Astrocyte (in vitro differentiated cells and primary cell): Measurements from ENCODE around the gene IFT172. TPM values are rescaled to one million over a fixed set of nuclear protein-coding genes. Genes with fewer than 3 reads are reported as not detected.

Experiments
- DNase-seq: peaks from one replicate; pipeline ENCODE4 v3.0.0-alpha.2; 2010; ENCODE audit warnings: low read depth
- FAIRE-seq: peaks from 2 replicates; lab custom pipeline; 2011; peaks lifted over from hg19 to GRCh38; lab: Jason Lieb, UNC
- H2AFZ ChIP-seq: 2 replicates; pipeline ENCODE4 v1.6.0; 2012; ENCODE audit warnings: low read depth, low read length, inconsistent platforms
- H3K27ac ChIP-seq: 2 replicates; pipeline ENCODE4 v1.5.1; 2011; ENCODE audit warnings: low read depth, low read length, inconsistent platforms
- H3K27me3 ChIP-seq: 2 replicates; pipeline ENCODE4 v1.6.0; 2011; ENCODE audit warnings: low read length, inconsistent platforms; ENCODE audit not compliant: insufficient read depth
- H3K36me3 ChIP-seq: 2 replicates; pipeline ENCODE4 v1.5.1; 2011; ENCODE audit warnings: low read length, inconsistent platforms; ENCODE audit not compliant: insufficient read depth
- H3K4me1 ChIP-seq: 2 replicates; pipeline ENCODE4 v1.5.1; 2011; ENCODE audit warnings: low read length, inconsistent platforms; ENCODE audit not compliant: insufficient read depth
- H3K4me2 ChIP-seq: 2 replicates; pipeline ENCODE4 v1.6.0; 2012; ENCODE audit warnings: low read length, inconsistent platforms
- H3K4me3 ChIP-seq: 2 replicates; pipeline ENCODE4 v1.5.1; 2011; ENCODE audit warnings: low read depth, mild to moderate bottlenecking, low read length, inconsistent platforms; ENCODE audit not compliant: insufficient read depth
- H3K79me2 ChIP-seq: 2 replicates; pipeline ENCODE4 v1.6.0; 2012; ENCODE audit warnings: mild to moderate bottlenecking, low read length, inconsistent platforms; ENCODE audit not compliant: insufficient read depth
- H3K9ac ChIP-seq: 2 replicates; pipeline ENCODE4 v1.6.0; 2012; ENCODE audit warnings: mild to moderate bottlenecking, low read length, inconsistent platforms
- H3K9me3 ChIP-seq: 2 replicates; pipeline ENCODE4 v1.5.1; 2012; ENCODE audit warnings: low read depth, mild to moderate bottlenecking, low read length, inconsistent platforms; ENCODE audit not compliant: insufficient read depth
- H4K20me1 ChIP-seq: 2 replicates; pipeline ENCODE4 v1.6.0; 2012; ENCODE audit warnings: low read length, inconsistent platforms; ENCODE audit not compliant: insufficient read depth
- H3K27ac Mint-ChIP-seq: one replicate; pipeline ENCODE4 v1.8.0; 2021; ENCODE audit warnings: mild to moderate bottlenecking, mixed read lengths; ENCODE audit not compliant: unreplicated experiment
- H3K27me3 Mint-ChIP-seq: one replicate; pipeline ENCODE4 v1.8.0; 2021; ENCODE audit warnings: low read depth, mixed read lengths; ENCODE audit not compliant: unreplicated experiment
- H3K36me3 Mint-ChIP-seq: one replicate; pipeline ENCODE4 v1.8.0; 2021; ENCODE audit warnings: low read depth, mixed read lengths; ENCODE audit not compliant: unreplicated experiment
- H3K4me1 Mint-ChIP-seq: one replicate; pipeline ENCODE4 v1.8.0; 2021; ENCODE audit warnings: low read depth, mixed read lengths; ENCODE audit not compliant: unreplicated experiment
- H3K4me3 Mint-ChIP-seq: one replicate; pipeline ENCODE4 v1.8.0; 2021; ENCODE audit warnings: mild to moderate bottlenecking, moderate library complexity, mixed read lengths; ENCODE audit not compliant: unreplicated experiment
- H3K9me3 Mint-ChIP-seq: one replicate; pipeline ENCODE4 v1.8.0; 2021; ENCODE audit warnings: mild to moderate bottlenecking, mixed read lengths; ENCODE audit not compliant: unreplicated experiment
- CTCF ChIP-seq: IDR thresholded peaks from 2 replicates; pipeline ENCODE4 v1.5.1; 2011; ENCODE audit warnings: low read depth, mild to moderate bottlenecking, inconsistent platforms, low read length, moderate library complexity; ENCODE audit not compliant: insufficient read depth
- EZH2 ChIP-seq: IDR thresholded peaks from 2 replicates; pipeline ENCODE4 v1.6.1; 2012; ENCODE audit warnings: mild to moderate bottlenecking, low read length, inconsistent platforms; ENCODE audit not compliant: insufficient read depth
- total RNA-seq: library from RNA; stranded (reverse); gene quantifications from 2 replicates; pipeline ENCODE4 v1.2.1, GENCODE V29; 2021

Gene IFT172
- total RNA-seq, 1 donor from 2014 or later = 15.4 TPM

GRCh38 chr2:27509326-27509725, 19.8 kb upstream of the IFT172 start:
- H3K4me3 Mint-ChIP-seq = no peak overlapping the region
- H3K9me3 Mint-ChIP-seq = no peaks in the 10 kb centered on the region
- TF ChIP-seq CTCF = no peak
- no peak for TF ChIP-seq EZH2
- H3K27me3 ChIP-seq = no peaks in the 10 kb centered on the region
- no peaks in the 10 kb centered on the region for H3K4me1 ChIP-seq
- no peaks in the 10 kb centered on the region for H3K9me3 ChIP-seq
- H3K36me3 Mint-ChIP-seq = peaks cover 2% of the 10 kb centered on the region
- no peaks in the 10 kb centered on the region for H3K79me2 ChIP-seq
- H3K36me3 ChIP-seq = no peaks in the 10 kb centered on the region
- H4K20me1 ChIP-seq = no peaks in the 10 kb centered on the region
- H2AFZ ChIP-seq = no peak overlapping the region
- H3K27ac ChIP-seq = no peak overlapping the region
- H3K4me1 Mint-ChIP-seq = no peaks in the 10 kb centered on the region
- peaks cover 24% of the 10 kb centered on the region for H3K27me3 Mint-ChIP-seq
- no peak overlapping the region for H3K4me2 ChIP-seq
- no peak overlapping the region for H3K27ac Mint-ChIP-seq
- DNase-seq (peak; percentile 54), FAIRE-seq (no peak)
- H3K4me3 ChIP-seq = no peak overlapping the region
- H3K9ac ChIP-seq = no peak overlapping the region

GRCh38 chr2:27507293-27507692, 17.8 kb upstream of the IFT172 start:
- TF ChIP-seq EZH2 = no peak
- TF ChIP-seq CTCF = no peak
- Histone ChIP-seq H3K4me2 (no peak overlapping the region), H3K27ac (no peak overlapping the region), H4K20me1 (no peaks in the 10 kb centered on the region), H3K9ac (no peak overlapping the region), H3K4me1 (no peaks in the 10 kb centered on the region), H3K9me3 (no peaks in the 10 kb centered on the region), H3K36me3 (no peaks in the 10 kb centered on the region), H3K4me3 (no peak overlapping the region), H2AFZ (no peak overlapping the region), H3K79me2 (no peaks in the 10 kb centered on the region), H3K27me3 (no peaks in the 10 kb centered on the region)
- H3K9me3 Mint-ChIP-seq = no peaks in the 10 kb centered on the region
- H3K36me3 Mint-ChIP-seq = peaks cover 2% of the 10 kb centered on the region
- FAIRE-seq (no peak), DNase-seq (no peak)
- H3K27ac Mint-ChIP-seq = no peak overlapping the region
- no peaks in the 10 kb centered on the region for H3K4me1 Mint-ChIP-seq
- peaks cover 22% of the 10 kb centered on the region for H3K27me3 Mint-ChIP-seq
- no peak overlapping the region for H3K4me3 Mint-ChIP-seq

- no peak overlapping the region for H3K4me2 ChIP-seq
- H3K4me3 ChIP-seq = no peak overlapping the region
- no peaks in the 10 kb centered on the region for H3K9me3 ChIP-seq
- Mint-ChIP-seq H3K27ac (no peak overlapping the region), H3K9me3 (no peaks in the 10 kb centered on the region), H3K4me3 (no peak overlapping the region), H3K27me3 (peaks cover 22% of the 10 kb centered on the region), H3K4me1 (no peaks in the 10 kb centered on the region), H3K36me3 (peaks cover 2% of the 10 kb centered on the region)
- no peaks in the 10 kb centered on the region for H3K27me3 ChIP-seq
- H2AFZ ChIP-seq = no peak overlapping the region
- no peak overlapping the region for H3K9ac ChIP-seq
- H4K20me1 ChIP-seq = no peaks in the 10 kb centered on the region
- no peaks in the 10 kb centered on the region for H3K79me2 ChIP-seq
- TF ChIP-seq CTCF (no peak), EZH2 (no peak)
- no peaks in the 10 kb centered on the region for H3K36me3 ChIP-seq
- no peak for FAIRE-seq
- DNase-seq = no peak
- no peaks in the 10 kb centered on the region for H3K4me1 ChIP-seq
- H3K27ac ChIP-seq = no peak overlapping the region
These were observed 17.0 kb upstream of the IFT172 start for GRCh38 chr2:27506587-27506986.
